ENCODE measurements around the gene ZNF90.

- TF ChIP-seq, protein P1, sequence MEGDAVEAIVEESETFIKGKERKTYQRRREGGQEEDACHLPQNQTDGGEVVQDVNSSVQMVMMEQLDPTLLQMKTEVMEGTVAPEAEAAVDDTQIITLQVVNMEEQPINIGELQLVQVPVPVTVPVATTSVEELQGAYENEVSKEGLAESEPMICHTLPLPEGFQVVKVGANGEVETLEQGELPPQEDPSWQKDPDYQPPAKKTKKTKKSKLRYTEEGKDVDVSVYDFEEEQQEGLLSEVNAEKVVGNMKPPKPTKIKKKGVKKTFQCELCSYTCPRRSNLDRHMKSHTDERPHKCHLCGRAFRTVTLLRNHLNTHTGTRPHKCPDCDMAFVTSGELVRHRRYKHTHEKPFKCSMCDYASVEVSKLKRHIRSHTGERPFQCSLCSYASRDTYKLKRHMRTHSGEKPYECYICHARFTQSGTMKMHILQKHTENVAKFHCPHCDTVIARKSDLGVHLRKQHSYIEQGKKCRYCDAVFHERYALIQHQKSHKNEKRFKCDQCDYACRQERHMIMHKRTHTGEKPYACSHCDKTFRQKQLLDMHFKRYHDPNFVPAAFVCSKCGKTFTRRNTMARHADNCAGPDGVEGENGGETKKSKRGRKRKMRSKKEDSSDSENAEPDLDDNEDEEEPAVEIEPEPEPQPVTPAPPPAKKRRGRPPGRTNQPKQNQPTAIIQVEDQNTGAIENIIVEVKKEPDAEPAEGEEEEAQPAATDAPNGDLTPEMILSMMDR (conservative IDR thresholded peaks at IDR 0.05; ENCODE audit: low read depth in 2 of 2): no peak
- TF ChIP-seq ZNF331 (CRISPR knock-in tag; IDR thresholded peaks at IDR 0.05; ENCODE audit: low read depth) (no peak), EZH2phosphoT487 (IDR thresholded peaks at IDR 0.05; ENCODE audit: unreplicated experiment) (no peak), STAT1 (IDR thresholded peaks at IDR 0.05; ENCODE audit: unreplicated experiment) (no peak)
Observed at GRCh38 chr19:20107301-20107700, 29.5 kb downstream of the ZNF90 start.

Data from GM23338 (cell line).